HG03103 (cell line): Measurements from ENCODE around the gene IMMP2L.

ENCODE experiments used
- ATAC-seq: cut with Tn5 transposase; IDR thresholded peaks from one replicate; pipeline ENCODE4 v1.9.1; 2021; ENCODE audit warnings: low read depth; ENCODE audit not compliant: unreplicated experiment

Gene IMMP2L

DNA sequence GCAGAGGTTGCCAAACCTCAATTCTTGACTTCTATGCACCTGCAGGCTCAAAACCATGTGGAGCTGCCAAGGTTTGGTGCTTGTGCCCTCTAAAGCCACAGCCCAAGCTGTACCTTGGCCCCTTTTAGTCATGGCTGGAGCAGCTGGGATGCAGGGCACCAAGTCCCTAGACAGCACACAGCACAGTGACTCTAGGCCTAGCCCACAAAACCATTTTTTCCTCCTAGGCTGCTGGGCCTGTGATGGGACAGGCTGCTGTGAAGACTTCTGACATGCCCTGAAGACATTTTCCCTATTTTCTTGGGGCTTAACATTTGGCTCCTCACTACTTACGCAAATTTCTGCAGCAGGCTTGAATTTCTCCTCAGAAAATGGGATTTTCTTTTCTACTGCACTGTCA is 499.1 kb downstream of the IMMP2L start:
- ATAC-seq, result no peak

DNA sequence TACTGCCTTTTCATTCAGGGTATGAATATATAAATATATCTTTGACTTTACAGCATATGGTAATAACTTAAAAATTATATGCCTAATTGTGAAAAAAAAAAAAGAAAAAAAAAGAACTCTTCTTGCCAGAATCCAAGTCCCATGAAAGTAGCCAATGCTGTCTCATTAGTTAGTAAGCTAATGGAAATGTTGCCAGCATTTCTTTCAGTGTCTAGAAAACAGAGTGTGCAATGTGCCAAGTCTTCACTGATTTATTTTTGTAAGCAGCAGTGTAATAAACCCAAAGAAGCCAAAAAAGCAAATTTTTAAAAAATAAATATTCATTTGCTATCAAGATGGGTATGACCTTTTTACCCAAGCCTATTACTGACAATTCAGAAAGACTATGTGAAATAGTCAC is 502.5 kb downstream of the IMMP2L start:
- no peak for ATAC-seq

DNA sequence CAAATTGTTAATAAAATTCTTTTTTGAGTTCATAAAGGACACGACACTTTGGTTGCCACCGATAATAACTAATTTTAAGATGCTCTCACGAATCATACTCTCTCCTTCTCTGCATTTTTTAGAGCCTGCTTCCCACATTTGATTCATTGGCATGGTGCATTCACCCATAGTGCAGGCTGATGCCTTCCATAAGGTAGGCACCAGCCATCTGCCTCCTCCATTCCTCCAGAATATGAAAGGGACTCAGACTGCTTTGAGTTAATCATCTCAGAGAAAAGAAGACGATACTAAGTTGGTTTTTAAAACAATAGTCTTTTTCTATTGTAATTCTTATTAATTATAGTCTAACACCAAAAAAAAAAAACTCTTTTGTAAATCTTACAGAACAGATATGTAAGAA is 505.2 kb downstream of the IMMP2L start:
- ATAC-seq, result no peak

DNA sequence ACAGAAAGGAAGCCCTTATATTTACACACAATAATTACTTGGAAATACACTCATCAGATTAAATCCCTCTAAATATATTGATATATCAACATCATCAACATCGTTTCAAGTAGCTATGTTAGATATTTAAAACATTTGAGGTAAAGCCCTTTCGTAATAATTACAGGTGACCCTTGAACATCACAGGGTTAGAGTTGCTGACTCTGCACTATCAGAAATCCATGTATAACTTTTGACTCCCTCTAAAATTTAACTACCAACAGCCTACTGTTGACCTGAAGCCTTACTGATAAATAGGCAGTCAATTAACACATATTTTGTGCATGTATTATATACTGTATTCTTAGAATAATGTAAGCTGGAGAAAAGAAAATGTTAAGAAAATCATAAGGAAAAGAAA is 505.9 kb downstream of the IMMP2L start:
- no peak for ATAC-seq

DNA sequence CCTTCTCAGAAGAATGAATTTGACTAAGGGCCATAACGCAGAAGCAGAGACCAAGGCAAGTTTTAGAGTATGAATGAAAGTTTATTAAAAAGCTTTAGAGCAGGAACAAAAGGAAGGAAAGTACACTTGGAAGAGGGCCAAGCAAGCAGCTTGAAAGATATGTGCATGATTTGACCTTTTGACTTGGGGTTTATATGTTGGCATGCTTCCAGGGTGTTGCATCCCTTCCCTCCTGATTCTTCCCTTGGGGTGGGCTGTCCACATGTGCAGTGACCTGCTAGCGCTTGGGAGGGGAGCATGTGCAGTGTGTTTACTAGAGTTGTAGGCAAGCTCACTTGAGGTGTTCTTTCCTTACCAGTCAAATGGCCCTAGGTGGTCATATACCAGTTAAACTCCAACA is 509.3 kb downstream of the IMMP2L start:
- ATAC-seq, result no peak

DNA sequence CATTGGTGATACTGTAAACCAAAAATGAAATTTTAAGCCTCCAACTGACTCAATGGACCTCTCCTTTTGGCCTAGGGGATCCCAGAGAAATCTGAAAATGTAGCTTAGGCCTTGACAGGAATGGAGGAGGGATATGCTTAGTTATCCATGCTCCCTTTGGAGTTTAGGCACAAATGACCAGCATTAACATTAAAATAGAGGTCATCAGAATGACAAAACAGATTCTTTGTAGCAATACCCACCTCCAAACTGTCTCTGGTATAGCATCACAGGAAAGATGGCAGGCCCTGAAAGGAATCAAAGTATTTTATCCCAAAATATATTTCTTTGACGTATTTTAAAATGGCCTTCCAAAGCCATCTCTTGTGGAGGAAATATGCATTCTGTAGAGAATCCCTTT is 510.5 kb downstream of the IMMP2L start:
- no peak for ATAC-seq

DNA sequence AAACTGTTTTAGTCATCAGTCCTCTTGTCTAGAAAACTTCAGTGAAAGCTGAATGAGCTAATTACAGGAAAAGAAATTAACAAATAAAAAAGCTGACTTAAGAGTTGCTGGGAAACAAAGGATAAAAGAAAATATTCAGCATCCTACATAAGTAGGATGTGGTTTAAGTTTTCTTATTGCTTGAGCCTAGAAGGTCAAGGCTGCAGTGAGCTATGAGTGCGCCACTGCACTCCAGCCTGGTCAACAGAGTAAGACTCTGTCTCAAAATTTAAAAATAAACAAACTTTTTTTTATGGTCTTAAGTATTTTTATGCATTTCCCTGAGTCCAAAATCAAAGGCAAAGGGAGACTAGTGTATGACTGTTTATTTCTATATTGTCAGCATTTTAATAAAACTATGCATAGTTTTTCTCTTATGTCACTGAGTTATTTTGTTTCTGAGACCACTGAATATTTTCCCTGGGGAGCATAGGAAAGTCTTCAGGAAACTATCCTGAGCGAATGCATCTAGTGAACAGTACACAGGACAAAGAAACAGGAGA is 511.3 kb downstream of the IMMP2L start:
- ATAC-seq, result no peak

DNA sequence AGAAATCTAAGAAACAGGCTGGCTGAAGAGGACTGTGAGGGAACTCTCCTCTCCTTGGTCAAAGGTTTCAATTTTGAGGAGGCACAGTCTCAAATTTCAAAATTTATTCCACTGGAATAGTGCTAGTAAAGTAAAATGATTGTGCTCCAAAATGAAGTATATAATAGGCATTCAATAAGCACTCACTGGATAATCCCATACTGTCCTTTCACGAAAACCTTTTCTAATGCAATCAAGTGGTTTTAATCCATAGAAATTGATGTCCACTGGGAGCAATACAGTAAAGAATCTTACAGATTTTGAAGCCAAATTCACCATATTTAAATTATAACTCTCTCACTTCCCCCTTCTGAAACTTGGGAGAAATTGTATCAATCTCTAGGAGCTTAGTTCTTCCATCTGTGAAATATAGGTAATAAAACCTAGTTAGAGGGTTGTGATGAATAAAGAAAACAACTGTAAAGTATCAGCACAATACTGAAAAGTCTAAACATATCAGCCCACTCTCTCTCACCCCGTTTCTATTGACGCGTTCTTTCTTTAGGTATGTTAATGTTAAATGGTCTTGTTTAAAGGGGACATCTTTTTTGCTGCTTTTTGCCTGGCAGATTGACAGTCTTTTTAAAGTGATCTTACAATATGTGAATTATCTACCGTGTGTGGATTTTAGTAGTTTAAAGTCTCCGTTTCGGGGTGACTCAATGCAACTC is 512.2 kb downstream of the IMMP2L start:
- ATAC-seq, result no peak

DNA sequence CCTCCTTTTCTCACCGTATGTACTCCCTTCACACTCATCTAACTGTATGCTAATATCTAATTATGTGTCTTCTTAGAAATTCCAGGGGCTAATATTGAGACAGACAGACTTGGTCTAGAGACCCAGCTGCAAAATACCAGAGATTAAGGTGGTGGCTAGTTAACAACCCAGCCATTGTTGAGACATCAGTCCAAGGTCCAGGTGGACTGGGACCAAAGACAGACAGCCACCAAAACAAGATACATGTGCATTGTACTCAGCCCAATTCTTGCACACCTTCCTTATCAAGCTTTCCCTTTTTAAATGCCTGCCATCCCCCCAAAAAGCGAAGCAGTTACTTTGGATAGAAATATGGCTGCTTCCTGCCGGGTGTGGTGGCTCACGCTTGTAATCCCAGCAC is 514.7 kb downstream of the IMMP2L start:
- no peak for ATAC-seq

DNA sequence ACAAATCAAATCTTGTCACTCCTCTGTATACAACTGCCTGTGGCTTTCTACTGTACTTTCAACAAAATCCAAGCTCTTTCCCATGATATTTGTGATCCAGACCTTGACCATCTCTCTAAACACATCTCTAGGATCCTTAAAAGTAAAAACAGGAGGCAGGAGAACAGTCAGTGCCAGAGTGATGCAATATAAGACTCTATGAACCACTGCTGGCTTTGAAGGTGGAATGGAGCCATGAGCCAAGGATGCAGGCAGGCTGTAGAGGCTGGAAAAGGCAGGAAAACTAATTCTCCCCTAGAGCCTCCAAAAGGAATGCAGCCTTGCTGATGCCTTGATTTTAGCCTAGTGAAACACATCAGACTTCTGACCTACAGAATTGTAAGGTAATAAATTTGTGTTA is 516.8 kb downstream of the IMMP2L start:
- no peak for ATAC-seq

DNA sequence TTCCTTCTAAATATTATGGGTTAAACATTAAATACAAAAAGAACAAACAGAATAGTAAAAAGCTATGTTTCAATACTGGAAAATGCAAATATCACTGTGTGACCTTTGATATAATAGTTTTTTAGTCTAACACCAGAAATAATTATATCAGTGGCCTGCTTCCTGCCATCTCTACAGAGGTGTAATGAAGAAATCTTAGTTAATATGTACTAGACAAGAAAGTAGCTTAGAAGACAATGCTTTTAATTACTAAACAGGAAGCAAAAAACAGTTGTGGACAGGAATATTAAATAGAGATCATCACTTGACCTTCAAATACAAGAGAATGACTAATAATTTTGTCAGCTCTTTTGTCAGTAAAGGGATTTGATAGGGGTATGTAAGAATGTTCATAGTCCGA is 518.7 kb downstream of the IMMP2L start:
- peak; percentile 52 for ATAC-seq

DNA sequence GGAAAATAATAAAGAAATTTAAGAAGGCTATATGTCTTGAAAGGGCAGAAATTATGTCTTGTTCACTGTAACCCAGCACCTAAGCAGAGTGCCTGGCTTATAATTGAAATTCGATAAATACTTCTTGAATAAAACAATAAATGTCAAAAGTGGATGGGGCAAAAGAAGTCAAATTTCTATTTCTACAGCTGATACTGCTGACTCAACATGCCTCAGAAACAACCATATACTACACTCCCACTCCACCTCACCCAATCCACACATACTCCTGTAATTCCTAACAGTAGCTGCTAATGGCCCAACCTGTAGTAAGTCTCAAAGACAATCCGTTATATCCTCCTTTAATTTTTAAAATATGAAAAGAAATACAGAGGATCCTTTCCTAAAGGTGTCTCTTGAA is 519.5 kb downstream of the IMMP2L start:
- no peak for ATAC-seq

DNA sequence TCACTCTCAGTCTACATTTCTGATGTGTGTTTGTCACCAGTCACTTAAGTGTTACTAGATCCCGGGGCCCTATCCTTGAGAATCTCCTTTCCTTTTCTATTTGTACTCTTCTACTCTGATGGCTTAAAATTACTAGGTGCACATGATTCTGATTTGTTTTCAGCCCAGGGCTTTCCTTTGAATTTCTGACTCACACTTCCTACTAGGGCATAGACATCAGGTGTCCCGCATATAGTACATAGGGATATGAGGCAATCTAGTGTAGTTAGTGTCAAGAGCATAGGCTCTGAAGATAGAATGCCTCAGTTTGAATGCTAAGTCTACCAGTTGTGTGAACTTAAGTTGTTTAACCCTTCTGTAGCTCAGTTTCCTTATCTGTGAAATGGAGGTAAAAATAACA is 520.7 kb downstream of the IMMP2L start:
- ATAC-seq, result no peak

DNA sequence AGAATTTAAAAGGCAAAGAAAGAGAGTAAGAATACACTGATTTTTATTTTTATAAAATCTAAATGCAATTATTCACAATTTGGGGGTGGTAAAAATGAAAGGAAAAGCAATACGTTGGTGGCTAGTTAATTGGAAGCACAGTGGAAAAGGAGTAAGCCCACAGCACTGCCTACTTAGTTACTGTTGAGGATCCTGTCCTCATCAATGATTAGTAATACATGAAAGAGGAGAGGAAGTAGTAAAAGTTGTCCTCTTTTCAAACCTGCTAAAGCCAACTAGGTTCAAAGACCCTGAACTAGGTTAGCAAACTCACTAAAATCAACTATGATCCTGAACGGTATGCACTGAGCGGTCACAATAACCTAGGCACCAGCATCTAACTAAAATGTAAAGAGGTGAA is 524.1 kb downstream of the IMMP2L start:
- no peak for ATAC-seq

DNA sequence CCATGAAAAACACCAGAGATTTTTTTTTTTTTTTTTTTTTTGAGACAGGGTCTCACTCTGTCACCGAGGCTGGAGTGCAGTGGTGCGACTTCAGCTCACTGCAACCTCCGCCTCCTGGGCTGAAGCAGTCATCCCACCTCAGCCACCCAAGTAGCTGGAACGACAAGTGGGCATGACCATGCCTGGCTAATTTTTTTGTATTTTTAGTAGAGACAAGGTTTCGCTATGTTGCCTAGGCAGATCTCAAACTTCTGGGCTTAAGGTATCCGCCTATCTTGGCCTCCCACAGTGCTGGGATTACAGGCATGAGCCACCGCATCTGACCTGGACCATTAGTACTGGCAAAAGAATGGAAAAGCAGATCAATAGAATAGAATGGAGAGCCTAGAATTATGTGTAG is 530.4 kb downstream of the IMMP2L start:
- no peak for ATAC-seq

DNA sequence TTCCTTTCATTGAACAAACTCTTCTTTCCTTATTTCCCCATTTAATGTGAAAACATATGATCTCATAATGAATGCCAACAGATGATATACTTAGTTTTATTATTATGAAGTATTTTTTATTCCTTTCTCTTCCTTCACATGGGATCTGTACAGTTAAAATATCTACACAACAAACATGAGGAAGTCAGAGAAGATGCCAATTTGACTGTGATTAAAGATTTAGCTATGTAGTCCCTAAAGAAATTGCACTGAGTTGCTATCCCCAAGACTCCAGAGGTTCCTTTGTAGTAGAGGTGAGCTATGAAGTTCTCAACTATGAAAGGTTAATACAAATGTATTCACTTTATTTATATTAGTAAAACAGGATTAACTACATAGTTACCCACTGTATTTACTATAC is 532.0 kb downstream of the IMMP2L start:
- no peak for ATAC-seq

DNA sequence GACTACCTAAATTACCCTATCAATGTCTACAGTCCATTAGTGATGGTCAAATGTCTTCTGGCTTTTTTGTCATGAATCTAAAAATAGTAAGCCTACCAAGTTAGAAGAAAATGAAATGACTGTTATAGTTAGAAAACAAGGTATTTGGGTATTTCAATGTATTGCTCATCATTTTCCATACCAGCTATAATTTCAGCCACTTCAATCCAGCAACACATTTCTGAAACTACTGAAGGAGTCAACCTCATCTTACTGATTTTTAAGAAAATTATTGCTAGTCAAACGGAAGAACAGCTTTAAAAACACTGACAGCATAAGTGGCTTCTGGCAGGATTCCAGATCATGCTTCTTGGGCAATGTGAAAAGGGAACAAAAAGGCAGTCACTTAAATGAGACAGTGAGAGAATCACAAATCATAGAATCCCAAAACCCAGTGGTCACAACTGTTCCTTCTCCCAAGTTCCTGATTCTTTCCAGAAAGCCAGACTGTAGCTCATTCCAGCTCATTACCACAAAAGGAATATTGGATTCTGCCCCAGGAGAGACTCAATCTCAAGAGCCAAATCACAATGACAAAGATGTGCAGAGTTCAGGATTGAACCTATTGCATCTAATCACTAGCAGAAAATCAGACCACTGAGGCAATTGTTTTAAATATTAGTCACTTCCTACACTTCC is 532.6 kb downstream of the IMMP2L start:
- ATAC-seq, result peak; percentile 47

DNA sequence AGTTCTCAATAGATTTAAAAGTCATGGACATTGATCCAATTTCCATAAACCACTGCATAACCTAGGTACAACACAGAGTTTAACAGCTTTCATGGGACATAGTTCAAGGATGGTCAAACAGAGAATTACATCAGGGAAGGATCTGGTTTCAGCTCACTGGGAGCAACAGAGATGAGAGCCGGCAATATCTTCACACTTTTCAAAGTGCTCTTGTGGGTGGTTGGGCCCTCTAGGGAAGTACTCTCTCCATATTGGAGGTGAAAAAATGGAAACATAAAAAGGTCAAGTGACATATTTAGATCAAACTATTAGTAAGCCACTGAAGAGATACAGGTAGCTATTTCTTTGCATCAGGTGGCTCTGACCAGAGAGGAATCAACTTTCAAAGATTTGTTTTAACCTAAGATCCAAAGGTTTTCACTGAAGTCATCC is 533.1 kb downstream of the IMMP2L start:
- peak; percentile 9 for ATAC-seq

DNA sequence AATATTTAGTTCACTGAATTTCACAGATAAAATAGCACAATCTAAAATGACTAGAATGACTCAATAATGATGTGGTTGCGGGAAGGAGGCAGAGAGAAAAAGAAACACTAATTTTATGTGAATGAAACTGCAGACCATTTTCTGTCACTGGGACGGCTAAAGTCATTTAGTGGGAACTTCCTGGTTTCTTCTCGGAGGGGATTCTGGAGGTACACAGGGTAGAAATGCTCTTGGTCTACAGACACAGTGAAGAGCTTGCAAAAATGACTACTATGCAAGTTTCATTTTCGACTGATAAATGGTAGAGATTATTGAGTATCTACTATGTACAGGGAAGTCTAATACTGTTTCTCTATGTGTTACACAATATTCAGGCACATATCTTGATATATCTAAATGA is 534.9 kb downstream of the IMMP2L start:
- no peak for ATAC-seq

DNA sequence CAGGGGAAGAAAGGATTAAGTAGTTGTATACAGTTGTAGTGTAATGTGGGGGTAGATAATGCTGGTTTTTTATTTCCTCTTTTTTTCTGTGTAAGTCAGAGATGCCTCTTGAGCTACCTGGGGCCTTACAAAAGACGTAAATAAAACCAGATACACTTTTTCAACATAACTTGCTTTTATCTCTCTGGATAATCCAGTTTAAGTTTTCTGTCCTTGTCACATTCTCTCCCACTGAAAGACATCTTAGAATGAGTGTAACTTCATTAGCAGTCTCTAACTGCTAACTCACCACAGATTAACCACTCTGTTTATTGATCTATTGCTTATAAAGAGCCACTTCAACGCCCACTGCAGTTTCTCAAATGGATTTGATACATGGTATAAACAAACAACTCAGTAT is 535.5 kb downstream of the IMMP2L start:
- ATAC-seq, result no peak

DNA sequence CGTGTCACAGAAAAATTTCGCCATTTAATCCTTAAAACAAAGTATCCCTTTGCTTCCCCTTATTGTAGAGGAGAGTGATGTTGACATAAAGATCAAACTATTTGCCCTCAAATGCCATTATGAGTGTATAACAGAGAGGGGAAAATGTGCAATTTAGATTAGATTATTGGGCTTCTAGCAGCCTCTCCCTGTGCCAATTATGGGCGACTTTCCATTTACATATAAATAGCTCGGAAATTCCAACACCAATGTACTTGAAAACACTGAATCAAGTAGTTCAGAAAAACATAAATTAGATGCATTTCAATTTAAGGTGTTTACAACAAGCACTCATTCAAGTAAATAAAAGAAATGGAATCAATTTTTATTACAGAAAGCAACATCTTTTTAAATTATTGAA is 535.9 kb downstream of the IMMP2L start:
- ATAC-seq, result no peak

DNA sequence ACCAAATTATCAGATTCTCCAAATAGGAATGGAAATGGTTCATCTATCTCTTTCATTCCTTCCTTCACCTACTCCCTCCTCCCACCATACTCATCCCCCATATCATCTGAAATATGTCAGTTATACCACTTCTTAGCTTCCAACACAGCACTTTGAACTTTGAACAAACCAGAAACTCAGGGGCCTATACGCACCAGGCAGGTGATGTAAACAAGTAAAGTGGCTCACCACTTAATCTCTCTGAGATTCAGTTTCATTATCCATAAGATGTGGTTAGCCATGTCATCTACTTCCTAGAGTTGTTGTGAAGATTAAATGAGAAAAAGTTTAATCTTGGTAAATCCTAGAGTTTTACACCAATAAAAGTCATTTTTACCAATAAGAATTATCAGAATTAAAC is 537.3 kb downstream of the IMMP2L start:
- ATAC-seq, result no peak
